ENCODE results near the gene LMNA.

Gene LMNA

GRCh38 chr1:156082309-156083091 is 32.0 kb upstream of the LMNA start, which contains the start of gene MEX3A:
TSS of gene MEX3A (minus strand) at chr1:156082465. CDS start at chr1:156081998, 467 bp downstream.
- DNase-seq, result peak; percentile 70

GRCh38 chr1:156083800-156084790 is 30.4 kb upstream of the LMNA start:
- DNase-seq, result no peak

GRCh38 chr1:156086256-156086662 is 28.3 kb upstream of the LMNA start:
- no peak for DNase-seq

- peak; percentile 74 for DNase-seq
Observed at GRCh38 chr1:156089704-156090103, 24.8 kb upstream of the LMNA start.

- no peak for DNase-seq
Observed at GRCh38 chr1:156090138-156090839, 24.2 kb upstream of the LMNA start.

- peak; percentile 88 for DNase-seq
Observed at GRCh38 chr1:156090840-156091188, 23.7 kb upstream of the LMNA start.

GRCh38 chr1:156091610-156092009 is 22.9 kb upstream of the LMNA start:
- no peak for DNase-seq

GRCh38 chr1:156095906-156096508 is 18.5 kb upstream of the LMNA start:
- no peak for DNase-seq

GRCh38 chr1:156096640-156097391 is 17.7 kb upstream of the LMNA start:
- peak; percentile 71 for DNase-seq

- no peak for DNase-seq
Observed at GRCh38 chr1:156097499-156098178, 16.9 kb upstream of the LMNA start.

- no peak for DNase-seq
Observed at GRCh38 chr1:156098784-156099183, 15.7 kb upstream of the LMNA start.

- DNase-seq, result no peak
Observed at GRCh38 chr1:156099282-156099681, 15.2 kb upstream of the LMNA start.

GRCh38 chr1:156100205-156100995 is 14.1 kb upstream of the LMNA start:
- no peak for DNase-seq

GRCh38 chr1:156101880-156102279 is 12.6 kb upstream of the LMNA start:
- DNase-seq, result no peak

- peak; percentile 27 for DNase-seq
Observed at GRCh38 chr1:156102633-156103511, 11.6 kb upstream of the LMNA start.

- peak; percentile 21 for DNase-seq
Observed at GRCh38 chr1:156103521-156103947, 11.0 kb upstream of the LMNA start.

- DNase-seq, result peak; percentile 93
Observed at GRCh38 chr1:156104065-156104810, 10.3 kb upstream of the LMNA start.

Measured in DMS153 (cell line).